Forelimb muscle (tissue), 1 donor: ENCODE results near the gene INCA1. TPM values are rescaled to one million over a fixed set of nuclear protein-coding genes. Genes with fewer than 3 reads are reported as not detected.

Experiments
- DNase-seq: peaks from one replicate; pipeline ENCODE4 v3.0.0-alpha.2; 2013; ENCODE audit warnings: low read depth
- polyA plus RNA-seq: library from polyadenylated mRNA; unstranded; fragments of 120-200 nt; gene quantifications from one replicate; pipeline ENCODE4 v1.2.1, GENCODE V29; 2013; ENCODE audit not compliant: insufficient read length

INCA1 gene
- polyA plus RNA-seq, 1 donor = 5.0 TPM

GRCh38 chr17:5011928-5012327, 14.6 kb upstream of the INCA1 start:
- DNase-seq = no peak

GRCh38 chr17:5003214-5003867, 6.0 kb upstream of the INCA1 start:
- DNase-seq = no peak

GRCh38 chr17:5002121-5002788, 4.9 kb upstream of the INCA1 start:
- DNase-seq = no peak

- DNase-seq = no peak
Observed at GRCh38 chr17:5000237-5000639, 2.9 kb upstream of the INCA1 start.

GRCh38 chr17:4999430-5000093, 2.2 kb upstream of the INCA1 start:
- no peak for DNase-seq

GRCh38 chr17:4998732-4999429, 1.6 kb upstream of the INCA1 start:
- DNase-seq = no peak

GRCh38 chr17:4998027-4998731, 857 bp upstream of the INCA1 start:
- DNase-seq = no peak

- no peak for DNase-seq
Observed at GRCh38 chr17:4994081-4994595, 3.2 kb downstream of the INCA1 start.

GRCh38 chr17:4987767-4988567, 9.4 kb downstream of the INCA1 start:
- DNase-seq = no peak

- no peak for DNase-seq
Observed at GRCh38 chr17:4986951-4987766, 10.2 kb downstream of the INCA1 start, which contains the start of gene CAMTA2. TSS of gene CAMTA2 (minus strand) at chr17:4987675. CDS start at chr17:4986222, 1,453 bp downstream.

- no peak for DNase-seq
Observed at GRCh38 chr17:4986403-4986802, 10.9 kb downstream of the INCA1 start.

- DNase-seq = no peak
Observed at GRCh38 chr17:4982305-4982704, 15.0 kb downstream of the INCA1 start.

GRCh38 chr17:4980644-4981216, 16.6 kb downstream of the INCA1 start:
- DNase-seq = no peak

GRCh38 chr17:4978726-4979125, 18.6 kb downstream of the INCA1 start:
- DNase-seq = no peak

- DNase-seq = no peak
Observed at GRCh38 chr17:4974115-4974670, 23.1 kb downstream of the INCA1 start.

GRCh38 chr17:4973256-4974114, 23.8 kb downstream of the INCA1 start:
- no peak for DNase-seq

GRCh38 chr17:4972752-4973151, 24.6 kb downstream of the INCA1 start:
- no peak for DNase-seq

- no peak for DNase-seq
Observed at GRCh38 chr17:4972322-4972721, 25.0 kb downstream of the INCA1 start.
